Mesenchymal stem cell (in vitro differentiated cells and primary cell): ENCODE data around the gene STEAP3.

Experiments
- DNase-seq: peaks from one replicate; pipeline ENCODE4 v3.0.0-alpha.2; 2013
- H2AFZ ChIP-seq: one replicate; pipeline ENCODE4 v1.6.1; 2013; ENCODE audit warnings: low read depth, mild to moderate bottlenecking, control low read depth, inconsistent platforms, low read length, moderate library complexity
- H2AK5ac ChIP-seq: 2 replicates; pipeline ENCODE4 v1.6.1; 2013; ENCODE audit warnings: low read length, moderate library complexity, mild to moderate bottlenecking, inconsistent platforms; ENCODE audit not compliant: severe bottlenecking
- H2BK120ac ChIP-seq: one replicate; pipeline ENCODE4 v1.6.1; 2013; ENCODE audit warnings: low read depth, mild to moderate bottlenecking, inconsistent platforms, low read length, moderate library complexity
- H2BK12ac ChIP-seq, 2 experiments: one replicate each; pipeline ENCODE4 v1.6.1; 2013; ENCODE audit warnings: inconsistent platforms in 2 of 2, low read length in 2 of 2, mild to moderate bottlenecking in 2 of 2, moderate library complexity in 2 of 2, control low read depth in 1 of 2
- H2BK15ac ChIP-seq: one replicate; pipeline ENCODE4 v1.6.1; 2013; ENCODE audit warnings: mild to moderate bottlenecking, low read depth, inconsistent platforms; ENCODE audit not compliant: poor library complexity, severe bottlenecking
- H2BK5ac ChIP-seq: 2 replicates; pipeline ENCODE4 v1.6.1; 2013; ENCODE audit warnings: low read depth, mild to moderate bottlenecking, low read length, control low read depth, inconsistent platforms; ENCODE audit not compliant: poor library complexity, severe bottlenecking
- H3K14ac ChIP-seq, 2 experiments: one replicate each; pipeline ENCODE4 v1.6.1; 2013; ENCODE audit warnings: inconsistent platforms in 2 of 2, low read length in 2 of 2, control low read depth in 1 of 2, mild to moderate bottlenecking in 1 of 2, moderate library complexity in 1 of 2
- H3K18ac ChIP-seq, 2 experiments: one replicate each; pipeline ENCODE4 v1.6.1; 2013; ENCODE audit warnings: inconsistent platforms in 2 of 2, low read length in 2 of 2, control low read depth in 1 of 2, low read depth in 1 of 2, mild to moderate bottlenecking in 1 of 2
- H3K23ac ChIP-seq, 2 experiments: one replicate each; pipeline ENCODE4 v1.6.1; 2013; ENCODE audit warnings: inconsistent platforms in 2 of 2, low read length in 2 of 2, mild to moderate bottlenecking in 2 of 2, moderate library complexity in 2 of 2, control low read depth in 1 of 2
- H3K27ac ChIP-seq: 2 replicates; pipeline ENCODE4 v1.5.1; 2013; ENCODE audit warnings: mild to moderate bottlenecking, moderate library complexity, low read length, control low read depth, inconsistent platforms; ENCODE audit not compliant: poor library complexity, severe bottlenecking
- H3K27me3 ChIP-seq, 2 experiments: 2 replicates each; pipeline versions ENCODE4 v1.6.1 to v1.7.0; 2013; ENCODE audit warnings: low read length in 2 of 2, mild to moderate bottlenecking in 2 of 2, moderate library complexity in 2 of 2, control low read depth in 1 of 2, inconsistent platforms in 1 of 2; ENCODE audit not compliant: control insufficient read depth in 1 of 2, insufficient read depth in 1 of 2
- H3K36me3 ChIP-seq, 2 experiments: 2 replicates each; pipeline versions ENCODE4 v1.6.1 to v1.7.0; 2013; ENCODE audit warnings: low read length in 2 of 2, control low read depth in 1 of 2, inconsistent platforms in 1 of 2, low read depth in 1 of 2, mild to moderate bottlenecking in 1 of 2; ENCODE audit not compliant: insufficient read depth in 2 of 2, control insufficient read depth in 1 of 2
- H3K4ac ChIP-seq, 2 experiments: one replicate each; pipeline ENCODE4 v1.6.1; 2013; ENCODE audit warnings: inconsistent platforms in 2 of 2, low read length in 2 of 2, mild to moderate bottlenecking in 2 of 2, moderate library complexity in 2 of 2, control low read depth in 1 of 2, low read depth in 1 of 2
- H3K4me1 ChIP-seq: 2 replicates; pipeline ENCODE4 v1.6.1; 2013; ENCODE audit warnings: low read depth, low read length, control low read depth; ENCODE audit not compliant: control insufficient read depth, insufficient read depth
- H3K4me2 ChIP-seq: 2 replicates; pipeline ENCODE4 v1.6.1; 2013; ENCODE audit warnings: low read length, mild to moderate bottlenecking, inconsistent platforms; ENCODE audit not compliant: poor library complexity, severe bottlenecking
- H3K4me3 ChIP-seq, 2 experiments: 2 replicates each; pipeline versions ENCODE4 v1.5.1 to v1.7.0; 2013; ENCODE audit warnings: low read length in 2 of 2, mild to moderate bottlenecking in 2 of 2, control low read depth in 1 of 2, low read depth in 1 of 2; ENCODE audit not compliant: insufficient read depth in 1 of 2
- H3K79me1 ChIP-seq: replicated peaks from 2 replicates; pipeline ENCODE4 v1.6.1; 2013; ENCODE audit warnings: mild to moderate bottlenecking, control low read depth, low read length, inconsistent platforms; ENCODE audit not compliant: poor library complexity, severe bottlenecking
- H3K9ac ChIP-seq: 2 replicates; pipeline ENCODE4 v1.7.0; 2013; ENCODE audit warnings: mild to moderate bottlenecking, low read length, moderate library complexity
- H3K9me3 ChIP-seq: 2 replicates; pipeline ENCODE4 v1.7.0; 2013; ENCODE audit warnings: mild to moderate bottlenecking, low read length; ENCODE audit not compliant: control insufficient read depth
- H4K8ac ChIP-seq: one replicate; pipeline ENCODE4 v1.6.1; 2013; ENCODE audit warnings: inconsistent platforms, mild to moderate bottlenecking, low read length, moderate library complexity
- H4K91ac ChIP-seq: one replicate; pipeline ENCODE4 v1.6.1; 2013; ENCODE audit warnings: mild to moderate bottlenecking, low read length, inconsistent platforms
- WGBS: methylation state at CpG from one replicate; pipeline ENCODE4 v1.1.7; 2013; ENCODE audit warnings: mixed read lengths; 5-methylcytosine and 5-hydroxymethylcytosine counted together

The STEAP3 gene

GRCh38 chr2:119264781-119265692 is 41.4 kb downstream of the STEAP3 start:
- peaks cover 5% of the 10 kb centered on the region for H3K79me1 ChIP-seq
- WGBS = 57% methylated on average over 13 of the region's 13 CpGs

GRCh38 chr2:119265693-119266066 is 42.0 kb downstream of the STEAP3 start:
- H3K4me2 ChIP-seq = no peak overlapping the region
- peak overlapping the region; percentile 9 for H4K91ac ChIP-seq
- H3K79me1 ChIP-seq = peaks cover 5% of the 10 kb centered on the region
- H3K27ac ChIP-seq = no peak overlapping the region
- no peak overlapping the region for H3K23ac ChIP-seq
- no peak overlapping the region for H2BK120ac ChIP-seq
- no peak overlapping the region for H2BK12ac ChIP-seq
- no peak overlapping the region for H4K8ac ChIP-seq
- no peak overlapping the region for H2BK5ac ChIP-seq
- H3K36me3 ChIP-seq = peaks cover 36 to 51% of the 10 kb centered on the region in 2 experiments
- H3K4ac ChIP-seq = no peak overlapping the region
- 91% methylated on average over 6 of the region's 6 CpGs for WGBS
- no peak overlapping the region for H3K14ac ChIP-seq
- H2AFZ ChIP-seq = no peak overlapping the region
- no peak overlapping the region for H3K18ac ChIP-seq
- no peak overlapping the region for H3K9ac ChIP-seq
- no peak overlapping the region for H3K4me3 ChIP-seq
- peaks cover 14% of the 10 kb centered on the region for H3K4me1 ChIP-seq
- H3K9me3 ChIP-seq = peaks cover 6% of the 10 kb centered on the region
- H2BK15ac ChIP-seq = no peak overlapping the region
- DNase-seq = no peak
- H3K27me3 ChIP-seq = no peaks in the 10 kb centered on the region
- no peak overlapping the region for H2AK5ac ChIP-seq

More at GRCh38 chr2:119264781-119265692, 41.4 kb downstream of the STEAP3 start:
- no peak overlapping the region for H2BK15ac ChIP-seq
- H2AK5ac ChIP-seq = no peak overlapping the region
- H2AFZ ChIP-seq = no peak overlapping the region
- no peak overlapping the region for H2BK5ac ChIP-seq
- H2BK120ac ChIP-seq = no peak overlapping the region
- no peak overlapping the region for H4K8ac ChIP-seq
- no peak overlapping the region for H4K91ac ChIP-seq
- peaks cover 15% of the 10 kb centered on the region for H3K4me1 ChIP-seq
- H3K27me3 ChIP-seq = no peaks in the 10 kb centered on the region
- no peak overlapping the region for H3K4me3 ChIP-seq
- H3K27ac ChIP-seq = no peak overlapping the region
- H3K18ac ChIP-seq = no peak overlapping the region
- peaks cover 36 to 46% of the 10 kb centered on the region in 2 experiments for H3K36me3 ChIP-seq
- no peak overlapping the region for H2BK12ac ChIP-seq
- no peak overlapping the region for H3K14ac ChIP-seq
- no peak overlapping the region for H3K23ac ChIP-seq
- no peak overlapping the region for H3K4me2 ChIP-seq
- H3K4ac ChIP-seq = no peak overlapping the region
- H3K9ac ChIP-seq = no peak overlapping the region
- peaks cover under 1% of the 10 kb centered on the region for H3K9me3 ChIP-seq
- peak; percentile 55 for DNase-seq

- H3K4me2 ChIP-seq = no peak overlapping the region
- no peak overlapping the region for H2BK120ac ChIP-seq
- H3K79me1 ChIP-seq = peaks cover 5% of the 10 kb centered on the region
- WGBS = 98% methylated on average over 8 of the region's 8 CpGs
- H3K27me3 ChIP-seq = no peaks in the 10 kb centered on the region
- H3K4me1 ChIP-seq = peaks cover 11% of the 10 kb centered on the region
- no peak overlapping the region for H3K4ac ChIP-seq
- H3K36me3 ChIP-seq = peaks cover 34 to 49% of the 10 kb centered on the region in 2 experiments
- no peak overlapping the region for H2BK12ac ChIP-seq
- peaks cover 8% of the 10 kb centered on the region for H3K9me3 ChIP-seq
- H2BK15ac ChIP-seq = no peak overlapping the region
- no peak overlapping the region for H2AK5ac ChIP-seq
- no peak overlapping the region for H3K18ac ChIP-seq
- H3K23ac ChIP-seq = no peak overlapping the region
- H3K4me3 ChIP-seq = no peak overlapping the region
- H2AFZ ChIP-seq = no peak overlapping the region
- H4K8ac ChIP-seq = no peak overlapping the region
- no peak overlapping the region for H4K91ac ChIP-seq
- no peak for DNase-seq
- no peak overlapping the region for H3K27ac ChIP-seq
- H3K9ac ChIP-seq = no peak overlapping the region
- no peak overlapping the region for H3K14ac ChIP-seq
- no peak overlapping the region for H2BK5ac ChIP-seq
These were observed 42.5 kb downstream of the STEAP3 start for GRCh38 chr2:119266091-119266589.

DNA sequence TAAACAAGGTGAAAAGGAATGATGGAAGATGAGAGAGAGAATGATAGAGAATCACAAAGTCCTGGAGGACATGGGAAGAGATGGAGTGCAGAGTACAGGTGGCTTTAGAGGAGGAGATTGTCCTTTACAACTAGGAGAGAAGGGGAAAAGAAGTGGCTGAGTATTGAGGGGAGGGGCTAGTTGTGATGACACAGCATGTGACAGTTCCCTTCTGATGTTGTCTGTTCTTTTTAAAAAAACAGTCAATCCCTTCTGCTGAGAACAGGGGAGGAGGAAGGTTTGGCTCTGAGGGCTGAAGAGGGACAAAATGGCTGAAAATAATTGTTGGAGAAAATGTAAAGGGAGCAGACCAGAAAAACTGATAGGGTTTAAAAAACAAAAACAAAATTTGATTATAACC is 44.0 kb downstream of the STEAP3 start:
- Histone ChIP-seq H3K14ac (no peak overlapping the region), H2BK15ac (no peak overlapping the region), H2BK5ac (no peak overlapping the region), H4K8ac (no peak overlapping the region), H3K4me3 (no peak overlapping the region), H3K4ac (no peak overlapping the region), H3K4me2 (no peak overlapping the region), H3K9me3 (peaks cover 8% of the 10 kb centered on the region), H3K27me3 (no peaks in the 10 kb centered on the region), H2BK120ac (no peak overlapping the region), H3K79me1 (peaks cover 1% of the 10 kb centered on the region), H3K23ac (no peak overlapping the region), H3K27ac (no peak overlapping the region), H2BK12ac (no peak overlapping the region), H2AFZ (no peak overlapping the region), H4K91ac (no peak overlapping the region), H3K18ac (no peak overlapping the region), H2AK5ac (no peak overlapping the region), H3K4me1 (peaks cover 3% of the 10 kb centered on the region), H3K9ac (no peak overlapping the region), H3K36me3 (peaks cover 29 to 45% of the 10 kb centered on the region in 2 experiments)
- DNase-seq = no peak
